ENCODE data around the gene FXYD6.

GRCh38 chr11:117903505-117904382 is 27.3 kb upstream of the FXYD6 start:
- TF ChIP-seq POLR2A (IDR thresholded peaks at IDR 0.05) (no peak), EP300 (IDR thresholded peaks at IDR 0.05) (no peak)
- TF ChIP-seq, protein P1, sequence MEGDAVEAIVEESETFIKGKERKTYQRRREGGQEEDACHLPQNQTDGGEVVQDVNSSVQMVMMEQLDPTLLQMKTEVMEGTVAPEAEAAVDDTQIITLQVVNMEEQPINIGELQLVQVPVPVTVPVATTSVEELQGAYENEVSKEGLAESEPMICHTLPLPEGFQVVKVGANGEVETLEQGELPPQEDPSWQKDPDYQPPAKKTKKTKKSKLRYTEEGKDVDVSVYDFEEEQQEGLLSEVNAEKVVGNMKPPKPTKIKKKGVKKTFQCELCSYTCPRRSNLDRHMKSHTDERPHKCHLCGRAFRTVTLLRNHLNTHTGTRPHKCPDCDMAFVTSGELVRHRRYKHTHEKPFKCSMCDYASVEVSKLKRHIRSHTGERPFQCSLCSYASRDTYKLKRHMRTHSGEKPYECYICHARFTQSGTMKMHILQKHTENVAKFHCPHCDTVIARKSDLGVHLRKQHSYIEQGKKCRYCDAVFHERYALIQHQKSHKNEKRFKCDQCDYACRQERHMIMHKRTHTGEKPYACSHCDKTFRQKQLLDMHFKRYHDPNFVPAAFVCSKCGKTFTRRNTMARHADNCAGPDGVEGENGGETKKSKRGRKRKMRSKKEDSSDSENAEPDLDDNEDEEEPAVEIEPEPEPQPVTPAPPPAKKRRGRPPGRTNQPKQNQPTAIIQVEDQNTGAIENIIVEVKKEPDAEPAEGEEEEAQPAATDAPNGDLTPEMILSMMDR (IDR thresholded peaks at IDR 0.05), result no peak
